CD4-positive, alpha-beta memory T cell (primary cell): ENCODE measurements around the gene BMPER. TPM values are rescaled to one million over a fixed set of nuclear protein-coding genes. Genes with fewer than 3 reads are reported as not detected.
A peak's percentile ranks its signal among the peaks of the same experiment; 100 is the strongest.

Experiments
- CTCF ChIA-PET: fragments of 350-600 bp; sonication (Branson Sonifier 250); formaldehyde crosslinking; loops from one replicate; lab custom pipeline; 2021; ENCODE audit warnings: inconsistent platforms; ENCODE audit not compliant: partially characterized antibody; lab: Charles Lee
- POLR2A ChIA-PET: fragments of 350-600 bp; sonication (Branson Sonifier 250); formaldehyde crosslinking; loops from one replicate; lab custom pipeline; 2021; ENCODE audit not compliant: partially characterized antibody; lab: Charles Lee
- DNase-seq, 5 donors: peaks; one replicate each; pipeline versions ENCODE4 v3.0.0 to v3.0.0-alpha.2; 2020 to 2022; ENCODE audit warnings: mixed read lengths in 1 of 5
- H3K27ac ChIP-seq: one replicate; pipeline ENCODE4 v1.7.0; 2013; ENCODE audit warnings: low read depth, low read length
- H3K27me3 ChIP-seq: 2 replicates; pipeline ENCODE4 v1.7.0; 2013; ENCODE audit warnings: mild to moderate bottlenecking, low read length, moderate library complexity; ENCODE audit not compliant: insufficient read depth
- H3K36me3 ChIP-seq: 2 replicates; pipeline ENCODE4 v1.7.0; 2013; ENCODE audit warnings: mild to moderate bottlenecking, low read length, moderate library complexity; ENCODE audit not compliant: insufficient read depth
- H3K4me1 ChIP-seq: 2 replicates; pipeline ENCODE4 v1.7.0; 2013; ENCODE audit warnings: mild to moderate bottlenecking, low read length, moderate library complexity; ENCODE audit not compliant: insufficient read depth
- H3K4me3 ChIP-seq, 2 donors: one replicate each; pipeline ENCODE4 v1.7.0; 2013; ENCODE audit warnings: low read length in 2 of 2, mild to moderate bottlenecking in 1 of 2
- H3K9me3 ChIP-seq, 2 donors: one replicate each; pipeline ENCODE4 v1.7.0; 2013; ENCODE audit warnings: low read length in 2 of 2, control low read depth in 1 of 2; ENCODE audit not compliant: control insufficient read depth in 1 of 2
- H3K27ac Mint-ChIP-seq, 7 donors: one replicate each; pipeline ENCODE4 v1.8.0; 2020 to 2021; ENCODE audit warnings: mixed read lengths in 7 of 7, mild to moderate bottlenecking in 6 of 7, inconsistent platforms in 3 of 7, moderate library complexity in 3 of 7
- H3K27me3 Mint-ChIP-seq, 2 donors: one replicate each; pipeline ENCODE4 v1.8.0; 2020 to 2021; ENCODE audit warnings: mixed read lengths in 2 of 2
- H3K36me3 Mint-ChIP-seq, 2 donors: one replicate each; pipeline ENCODE4 v1.8.0; 2020 to 2021; ENCODE audit warnings: mixed read lengths in 2 of 2, inconsistent platforms in 1 of 2, mild to moderate bottlenecking in 1 of 2
- H3K4me1 Mint-ChIP-seq, 4 donors: one replicate each; pipeline ENCODE4 v1.8.0; 2020 to 2021; ENCODE audit warnings: mixed read lengths in 4 of 4, mild to moderate bottlenecking in 1 of 4
- H3K4me3 Mint-ChIP-seq, 8 donors: one replicate each; pipeline ENCODE4 v1.8.0; 2020 to 2021; ENCODE audit warnings: mixed read lengths in 8 of 8, mild to moderate bottlenecking in 7 of 8, moderate library complexity in 6 of 8, inconsistent platforms in 3 of 8
- H3K9me3 Mint-ChIP-seq, 8 donors: one replicate each; pipeline ENCODE4 v1.8.0; 2020 to 2021; ENCODE audit warnings: mixed read lengths in 8 of 8, mild to moderate bottlenecking in 5 of 8, inconsistent platforms in 3 of 8, moderate library complexity in 1 of 8
- intact Hi-C: fragments of 100-400 bp; cut with micrococcal nuclease; formaldehyde crosslinking; loops from one replicate; pipeline ENCODE4 v1.15.1; 2023
- polyA plus RNA-seq, 2 donors: library from polyadenylated mRNA; unstranded; fragments of 300-500 nt; fragmentation: Illumina TruSeq; gene quantifications; one replicate each; pipeline ENCODE4 v1.2.3, GENCODE V29; 2021
- total RNA-seq, 2 experiments: library from RNA; stranded (reverse); gene quantifications; one replicate each; pipeline ENCODE4 v1.2.3, GENCODE V29; 2021

The BMPER gene
- total and polyA plus RNA-seq, 4 experiments from 2014 or later: 0.24 to 0.30 TPM; not detected in 2

- Mint-ChIP-seq H3K4me1 (no peaks in the 10 kb centered on the region), H3K9me3 (peaks cover 0 to 2% (median 0%) of the 10 kb centered on the region in 8 donors), H3K4me3 (no peak overlapping the region), H3K27ac (no peak overlapping the region), H3K36me3 (no peaks in the 10 kb centered on the region), H3K27me3 (peaks cover 1% of the 10 kb centered on the region in 2 donors)
- no peak for DNase-seq
- ChIA-PET POLR2A (no interaction called here), CTCF (no interaction called here)
- Histone ChIP-seq H3K27me3 (no peaks in the 10 kb centered on the region), H3K36me3 (no peaks in the 10 kb centered on the region), H3K27ac (no peak overlapping the region), H3K9me3 (no peaks in the 10 kb centered on the region), H3K4me1 (no peaks in the 10 kb centered on the region), H3K4me3 (no peak overlapping the region)
- intact Hi-C loops: no loop called here
Measured at GRCh38 chr7:34011696-34012095, 106.4 kb downstream of the BMPER start.

- Histone ChIP-seq H3K27me3 (no peaks in the 10 kb centered on the region), H3K9me3 (no peaks in the 10 kb centered on the region), H3K36me3 (no peaks in the 10 kb centered on the region), H3K4me1 (no peaks in the 10 kb centered on the region), H3K4me3 (no peak overlapping the region), H3K27ac (no peak overlapping the region)
- H3K4me1 Mint-ChIP-seq: no peaks in the 10 kb centered on the region
- intact Hi-C loops: no loop called here
- H3K27ac Mint-ChIP-seq: no peak overlapping the region
- DNase-seq: no peak
- H3K36me3 Mint-ChIP-seq: no peaks in the 10 kb centered on the region
- peaks cover 0 to 2% (median 0%) of the 10 kb centered on the region in 8 donors for H3K9me3 Mint-ChIP-seq
- peaks cover 0 to 1% of the 10 kb centered on the region in 2 donors for H3K27me3 Mint-ChIP-seq
- ChIA-PET POLR2A (no interaction called here), CTCF (no interaction called here)
- H3K4me3 Mint-ChIP-seq: no peak overlapping the region
Measured at GRCh38 chr7:34013421-34013820, 108.1 kb downstream of the BMPER start.

- H3K9me3 Mint-ChIP-seq: peaks cover 0 to 2% (median 0%) of the 10 kb centered on the region in 8 donors
- CTCF ChIA-PET: no interaction called here
Measured at GRCh38 chr7:34015651-34016050, 110.3 kb downstream of the BMPER start.

GRCh38 chr7:34016876-34017275 is 111.5 kb downstream of the BMPER start:
- ChIA-PET CTCF (no interaction called here), POLR2A (no interaction called here)
- Mint-ChIP-seq H3K27me3 (peaks cover 0 to 1% of the 10 kb centered on the region in 2 donors), H3K9me3 (peaks cover 0 to 2% (median 0%) of the 10 kb centered on the region in 8 donors), H3K4me3 (no peak overlapping the region), H3K36me3 (no peaks in the 10 kb centered on the region), H3K27ac (peak overlapping the region in 1 of 7 donors; percentile 16), H3K4me1 (no peaks in the 10 kb centered on the region)
- Histone ChIP-seq H3K9me3 (no peaks in the 10 kb centered on the region), H3K36me3 (no peaks in the 10 kb centered on the region), H3K27me3 (no peaks in the 10 kb centered on the region), H3K4me1 (no peaks in the 10 kb centered on the region), H3K4me3 (no peak overlapping the region), H3K27ac (no peak overlapping the region)
- DNase-seq: no peak
- intact Hi-C loops: no loop called here

More at GRCh38 chr7:34015651-34016050, 110.3 kb downstream of the BMPER start:
- Mint-ChIP-seq H3K27ac (no peak overlapping the region), H3K4me3 (no peak overlapping the region), H3K4me1 (no peaks in the 10 kb centered on the region), H3K27me3 (peaks cover 0 to 1% of the 10 kb centered on the region in 2 donors), H3K36me3 (no peaks in the 10 kb centered on the region)
- Histone ChIP-seq H3K4me1 (no peaks in the 10 kb centered on the region), H3K36me3 (no peaks in the 10 kb centered on the region), H3K9me3 (no peaks in the 10 kb centered on the region), H3K27me3 (no peaks in the 10 kb centered on the region), H3K4me3 (no peak overlapping the region), H3K27ac (no peak overlapping the region)
- POLR2A ChIA-PET: no interaction called here
- intact Hi-C loops: no loop called here
- DNase-seq: no peak

- no peaks in the 10 kb centered on the region for H3K4me1 Mint-ChIP-seq
- H3K9me3 Mint-ChIP-seq: peaks cover 0 to 2% (median 2%) of the 10 kb centered on the region in 8 donors
- H3K36me3 Mint-ChIP-seq: no peaks in the 10 kb centered on the region
- no peaks in the 10 kb centered on the region for H3K27me3 ChIP-seq
- POLR2A ChIA-PET: no interaction called here
- no peaks in the 10 kb centered on the region for H3K9me3 ChIP-seq
- no peak for DNase-seq
- no peak overlapping the region for H3K4me3 ChIP-seq
- CTCF ChIA-PET: no interaction called here
- H3K27ac ChIP-seq: no peak overlapping the region
- peaks cover 0 to 1% of the 10 kb centered on the region in 2 donors for H3K27me3 Mint-ChIP-seq
- no peaks in the 10 kb centered on the region for H3K4me1 ChIP-seq
- intact Hi-C loops: no loop called here
- no peak overlapping the region for H3K27ac Mint-ChIP-seq
- H3K36me3 ChIP-seq: no peaks in the 10 kb centered on the region
- no peak overlapping the region for H3K4me3 Mint-ChIP-seq
Measured at GRCh38 chr7:34019301-34019790, 114.0 kb downstream of the BMPER start.

- DNase-seq: no peak
- Histone ChIP-seq H3K4me1 (no peaks in the 10 kb centered on the region), H3K27me3 (no peaks in the 10 kb centered on the region), H3K27ac (no peak overlapping the region), H3K36me3 (no peaks in the 10 kb centered on the region), H3K9me3 (no peaks in the 10 kb centered on the region), H3K4me3 (no peak overlapping the region)
- Mint-ChIP-seq H3K4me3 (no peak overlapping the region), H3K27ac (no peak overlapping the region), H3K36me3 (no peaks in the 10 kb centered on the region), H3K9me3 (peaks cover 0 to 5% (median under 1%) of the 10 kb centered on the region in 8 donors), H3K27me3 (no peaks in the 10 kb centered on the region), H3K4me1 (no peaks in the 10 kb centered on the region)
- CTCF ChIA-PET: no interaction called here
- POLR2A ChIA-PET: no interaction called here
- intact Hi-C loops: no loop called here
Measured at GRCh38 chr7:34022626-34023025, 117.3 kb downstream of the BMPER start.

GRCh38 chr7:34025600-34025999 is 120.3 kb downstream of the BMPER start:
- POLR2A ChIA-PET: no interaction called here
- no peaks in the 10 kb centered on the region for H3K9me3 ChIP-seq
- peaks cover 0 to 5% (median 0%) of the 10 kb centered on the region in 8 donors for H3K9me3 Mint-ChIP-seq
- no peak for DNase-seq
- H3K27ac ChIP-seq: no peak overlapping the region
- H3K4me1 ChIP-seq: no peaks in the 10 kb centered on the region
- no peaks in the 10 kb centered on the region for H3K36me3 ChIP-seq
- H3K27me3 ChIP-seq: no peaks in the 10 kb centered on the region
- no peaks in the 10 kb centered on the region for H3K27me3 Mint-ChIP-seq
- CTCF ChIA-PET: no interaction called here
- H3K36me3 Mint-ChIP-seq: no peaks in the 10 kb centered on the region
- H3K27ac Mint-ChIP-seq: no peak overlapping the region
- no peaks in the 10 kb centered on the region for H3K4me1 Mint-ChIP-seq
- intact Hi-C loops: no loop called here
- H3K4me3 Mint-ChIP-seq: no peak overlapping the region
- H3K4me3 ChIP-seq: no peak overlapping the region
